ENCODE measurements around the gene SLC22A17.

- TF ChIP-seq CTCF (IDR thresholded peaks at IDR 0.05) (no peak), EP300 (IDR thresholded peaks at IDR 0.05) (no peak)
These were observed 26.0 kb downstream of the SLC22A17 start for GRCh38 chr14:23326491-23327332.

Measured in gastroesophageal sphincter (tissue), 3 donors.